T47D (cell line): ENCODE data around the gene UBQLN4.
A peak's percentile ranks its signal among the peaks of the same experiment; 100 is the strongest.

Source experiments
- DNase-seq, 2 experiments: peaks; one replicate each; pipeline versions ENCODE4 v3.0.0 to v3.0.0-alpha.2; 2011 to 2012; ENCODE audit warnings: low read depth in 1 of 2, low spot score in 1 of 2
- JUND ChIP-seq: IDR thresholded peaks from 2 replicates; pipeline ENCODE4 v1.6.1; 2012; ENCODE audit warnings: low read depth
- in situ Hi-C: cut with HindIII; loops from 2 replicates; pipeline ENCODE4 v1.10.0; 2016; ENCODE audit warnings: low sequenced_read_pairs, low pct_unique_long_range_greater_than_20kb

UBQLN4 gene

DNA sequence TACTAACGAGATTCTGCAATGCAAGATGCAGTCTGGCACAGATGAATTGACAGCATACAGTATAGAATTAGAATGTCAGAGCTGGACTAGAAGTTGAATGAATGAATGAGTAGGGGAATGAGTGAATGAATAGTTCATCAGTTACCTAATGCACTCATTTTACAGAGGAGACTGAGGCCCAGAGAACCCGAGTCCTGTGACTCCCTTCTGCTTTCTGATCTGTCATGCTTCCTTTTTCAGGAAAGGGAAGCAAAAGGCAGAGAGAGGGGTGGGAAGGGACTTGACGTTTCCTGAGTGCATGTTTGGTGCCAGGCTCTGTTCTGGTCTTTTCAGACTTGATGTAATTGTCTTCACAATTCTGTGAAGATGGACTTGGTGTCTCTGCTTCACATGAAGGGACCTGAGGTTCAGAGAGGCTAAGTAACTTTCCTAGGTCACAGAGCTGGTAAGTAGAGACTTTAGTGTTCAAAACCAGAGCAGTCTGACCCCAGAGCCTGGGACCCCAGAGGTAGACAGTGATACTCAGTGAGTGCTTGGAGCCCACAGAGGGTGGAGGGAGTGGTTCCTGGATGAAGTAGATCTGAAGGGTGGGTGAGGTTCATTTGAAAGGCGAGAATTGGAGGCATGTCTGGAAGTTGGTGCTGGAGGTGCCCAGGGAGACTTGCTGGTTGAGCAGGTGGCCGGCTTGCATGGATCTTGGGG is 36.7 kb upstream of the UBQLN4 start:
- DNase-seq: no peak
- in situ Hi-C loops: no loop called here
- TF ChIP-seq JUND: no peak

- no peak for TF ChIP-seq JUND
- in situ Hi-C loops: no loop called here
- DNase-seq: no peak
These were observed 36.1 kb upstream of the UBQLN4 start for GRCh38 chr1:156089704-156090103.

- DNase-seq: peak in 1 of 2 experiments; percentile 82
- in situ Hi-C loops: no loop called here
- no peak for TF ChIP-seq JUND
These were observed 32.7 kb upstream of the UBQLN4 start for GRCh38 chr1:156086256-156086662.

- no peak for DNase-seq
- TF ChIP-seq JUND: no peak
These were observed 30.5 kb upstream of the UBQLN4 start for GRCh38 chr1:156083800-156084790.

GRCh38 chr1:156082309-156083091 is 28.9 kb upstream of the UBQLN4 start, which contains the start of gene MEX3A:
MEX3A (minus strand) TSS chr1:156082465; CDS start chr1:156081998, 467 bp downstream.
- no peak for TF ChIP-seq JUND

More at GRCh38 chr1:156083800-156084790, 30.5 kb upstream of the UBQLN4 start:
- in situ Hi-C loops: no loop called here

DNA sequence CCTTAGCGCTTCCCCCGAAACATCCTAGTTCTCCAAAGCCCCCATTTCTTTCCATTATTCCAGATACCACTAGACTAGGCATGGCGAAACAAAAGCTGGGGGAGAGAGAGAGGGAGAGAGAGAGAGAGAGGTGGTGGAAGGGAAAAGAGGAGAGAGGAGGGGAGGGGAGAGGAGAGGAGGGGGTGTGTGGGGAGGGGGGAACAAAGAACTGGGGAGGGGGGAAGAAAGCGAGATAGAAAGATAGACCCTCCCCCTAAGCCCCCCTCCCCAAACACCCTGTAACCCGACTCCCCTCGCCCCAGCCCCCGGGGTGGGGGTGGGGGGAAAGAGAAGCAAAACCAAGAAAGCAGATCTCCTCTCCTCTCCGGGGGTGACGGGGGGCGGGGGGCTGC is 28.3 kb upstream of the UBQLN4 start:
- in situ Hi-C loops: no loop called here
- DNase-seq: peak in 1 of 2 experiments; percentile 69
- no peak for TF ChIP-seq JUND

More at GRCh38 chr1:156082309-156083091, 28.9 kb upstream of the UBQLN4 start, which contains the start of gene MEX3A:
- DNase-seq: peak; percentile 81 to 95
- in situ Hi-C loops: no loop called here

DNA sequence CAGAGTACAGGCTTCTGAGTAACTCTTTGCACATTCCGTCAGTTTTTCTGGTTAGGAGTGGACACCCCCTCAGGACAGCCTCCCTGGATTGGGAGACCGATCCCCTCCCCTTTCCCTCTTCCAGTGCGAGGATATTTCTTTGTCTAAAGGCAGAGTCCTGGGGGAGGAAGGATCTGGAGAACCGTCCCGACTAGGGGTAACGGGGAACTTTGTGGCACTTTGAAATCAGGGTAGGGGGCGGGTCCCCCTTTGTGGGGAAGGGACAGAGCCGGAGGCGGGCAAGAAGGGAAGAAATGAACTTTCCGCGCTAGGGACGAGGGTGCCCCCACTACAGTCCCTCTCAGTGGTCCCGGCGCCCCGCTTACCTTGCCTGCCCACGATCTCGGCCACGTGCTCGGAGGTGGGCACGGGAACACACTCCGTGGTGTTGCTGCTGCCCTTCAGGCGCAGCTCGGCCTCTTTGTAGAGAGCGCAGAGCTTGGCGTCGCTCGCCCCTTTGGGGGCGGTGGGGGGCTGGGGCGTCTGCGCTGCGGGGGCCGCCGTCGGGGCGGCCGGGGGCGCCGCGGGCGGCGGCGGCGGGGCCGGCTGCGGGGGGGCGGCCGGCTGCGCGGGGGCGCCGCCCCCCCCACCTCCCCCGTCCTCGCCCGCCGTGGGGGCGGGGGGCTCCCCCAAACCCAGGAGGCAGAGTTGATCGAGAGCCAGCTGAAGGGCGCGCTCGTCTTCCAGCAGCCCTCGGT is 27.8 kb upstream of the UBQLN4 start:
- no peak for DNase-seq
- in situ Hi-C loops: no loop called here
- TF ChIP-seq JUND: no peak

GRCh38 chr1:156080863-156081179 is 27.2 kb upstream of the UBQLN4 start:
- no peak for TF ChIP-seq JUND
- DNase-seq: no peak
- in situ Hi-C loops: no loop called here

- in situ Hi-C loops: no loop called here
- TF ChIP-seq JUND: no peak
- no peak for DNase-seq
These were observed 26.8 kb upstream of the UBQLN4 start for GRCh38 chr1:156080241-156080862.

DNA sequence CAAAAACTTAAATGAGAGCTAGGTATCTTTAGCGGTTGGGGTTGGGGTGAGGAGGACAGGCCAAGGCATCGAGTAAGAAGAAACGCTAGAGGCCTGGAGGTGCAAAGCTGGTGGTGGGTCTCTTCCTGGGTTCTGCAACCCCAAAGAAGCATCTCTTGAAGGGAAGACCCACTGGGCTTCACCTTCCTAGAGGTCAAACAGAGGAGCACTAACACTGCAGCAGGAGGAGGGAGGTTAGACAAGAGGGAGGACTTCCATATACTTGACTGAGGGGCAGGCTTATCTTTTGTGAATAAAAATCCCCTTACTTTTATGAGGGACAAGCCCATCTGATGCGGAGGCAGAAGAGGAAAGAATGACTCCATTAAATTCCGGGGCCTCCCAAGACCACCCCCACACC is 26.2 kb upstream of the UBQLN4 start:
- in situ Hi-C loops: no loop called here
- DNase-seq: no peak
- TF ChIP-seq JUND: no peak

DNA sequence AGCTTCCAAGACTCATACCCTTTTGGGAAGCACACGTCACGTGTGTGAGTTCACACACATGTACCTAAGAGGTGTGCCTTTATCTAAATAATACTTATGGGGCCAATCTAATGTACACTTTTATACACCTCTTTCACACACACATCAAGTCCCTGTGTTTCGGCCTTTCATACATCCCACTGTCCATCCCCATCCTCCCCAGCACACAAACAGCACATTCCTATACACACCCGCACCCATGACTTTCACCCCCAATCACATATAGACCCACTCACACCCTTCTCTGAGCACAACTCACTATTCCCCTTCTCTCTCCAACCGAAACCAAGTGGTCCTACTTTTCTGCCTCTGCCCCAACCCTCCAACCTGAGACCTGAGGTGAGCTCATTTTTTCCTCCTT is 25.1 kb upstream of the UBQLN4 start:
- TF ChIP-seq JUND: no peak
- DNase-seq: no peak
- in situ Hi-C loops: no loop called here

DNA sequence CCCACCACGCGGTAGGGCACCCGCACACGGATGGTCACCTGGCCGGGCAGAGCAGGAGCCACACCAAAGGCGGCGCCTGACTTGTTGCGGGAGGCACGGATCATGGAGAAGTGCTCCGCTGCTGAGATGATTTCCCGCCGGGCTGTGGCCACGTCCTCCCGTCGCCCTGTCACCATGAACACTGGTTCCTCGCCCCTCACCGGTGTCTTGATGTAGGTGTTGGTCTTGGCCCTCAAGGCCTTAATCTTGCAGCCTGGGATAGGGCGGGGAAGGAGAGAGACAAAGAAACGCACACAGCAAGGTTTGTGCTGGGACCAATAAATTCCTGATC is 23.8 kb upstream of the UBQLN4 start:
- TF ChIP-seq JUND: no peak
- no peak for DNase-seq
- in situ Hi-C loops: no loop called here
